HL-60 (cell line): ENCODE data around the gene RBFOX1.

Experiments
- GABPA ChIP-seq: IDR thresholded peaks from 2 replicates; pipeline ENCODE4 v1.6.1; 2012; ENCODE audit warnings: low read depth
- POLR2AphosphoS5 ChIP-seq: IDR thresholded peaks from 2 replicates; pipeline ENCODE4 v1.6.1; 2012; ENCODE audit warnings: low read depth
- SPI1 ChIP-seq: IDR thresholded peaks from 2 replicates; pipeline ENCODE4 v1.6.1; 2012; ENCODE audit warnings: low read depth, mild to moderate bottlenecking, borderline replicate concordance
- TF ChIP-seq, protein P1 (sequence below): IDR thresholded peaks from one replicate; pipeline ENCODE4 v1.5.1; 2011; ENCODE audit warnings: low read length, control low read depth, inconsistent platforms; ENCODE audit not compliant: insufficient read depth
- TF ChIP-seq, protein P2 (sequence below): IDR thresholded peaks from 2 replicates; pipeline ENCODE4 v1.6.1; 2012; ENCODE audit warnings: low read depth; ENCODE audit not compliant: insufficient replicate concordance

DNA sequence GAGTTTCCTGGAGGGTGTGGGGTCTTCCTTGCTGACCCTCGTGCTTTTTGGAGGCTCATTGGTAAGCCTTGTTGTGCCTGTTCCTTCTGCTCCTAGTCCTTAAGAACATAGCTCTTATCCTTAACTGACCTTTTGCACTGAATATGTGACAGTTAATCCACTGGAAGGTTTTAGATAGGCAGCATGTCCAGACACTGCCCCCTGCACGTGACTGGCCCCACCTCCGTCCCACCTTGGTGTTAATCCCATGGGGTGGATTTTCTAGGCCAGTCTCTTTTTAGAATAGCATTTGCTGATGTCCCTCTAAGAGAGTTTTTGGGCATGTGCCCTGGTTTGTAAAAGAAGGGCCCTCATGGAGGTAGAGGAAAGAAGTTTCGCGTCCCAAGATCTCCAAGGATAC, 58.3 kb downstream of the RBFOX1 start:
- TF ChIP-seq, protein P1, sequence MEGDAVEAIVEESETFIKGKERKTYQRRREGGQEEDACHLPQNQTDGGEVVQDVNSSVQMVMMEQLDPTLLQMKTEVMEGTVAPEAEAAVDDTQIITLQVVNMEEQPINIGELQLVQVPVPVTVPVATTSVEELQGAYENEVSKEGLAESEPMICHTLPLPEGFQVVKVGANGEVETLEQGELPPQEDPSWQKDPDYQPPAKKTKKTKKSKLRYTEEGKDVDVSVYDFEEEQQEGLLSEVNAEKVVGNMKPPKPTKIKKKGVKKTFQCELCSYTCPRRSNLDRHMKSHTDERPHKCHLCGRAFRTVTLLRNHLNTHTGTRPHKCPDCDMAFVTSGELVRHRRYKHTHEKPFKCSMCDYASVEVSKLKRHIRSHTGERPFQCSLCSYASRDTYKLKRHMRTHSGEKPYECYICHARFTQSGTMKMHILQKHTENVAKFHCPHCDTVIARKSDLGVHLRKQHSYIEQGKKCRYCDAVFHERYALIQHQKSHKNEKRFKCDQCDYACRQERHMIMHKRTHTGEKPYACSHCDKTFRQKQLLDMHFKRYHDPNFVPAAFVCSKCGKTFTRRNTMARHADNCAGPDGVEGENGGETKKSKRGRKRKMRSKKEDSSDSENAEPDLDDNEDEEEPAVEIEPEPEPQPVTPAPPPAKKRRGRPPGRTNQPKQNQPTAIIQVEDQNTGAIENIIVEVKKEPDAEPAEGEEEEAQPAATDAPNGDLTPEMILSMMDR: no peak
- TF ChIP-seq, protein P2, sequence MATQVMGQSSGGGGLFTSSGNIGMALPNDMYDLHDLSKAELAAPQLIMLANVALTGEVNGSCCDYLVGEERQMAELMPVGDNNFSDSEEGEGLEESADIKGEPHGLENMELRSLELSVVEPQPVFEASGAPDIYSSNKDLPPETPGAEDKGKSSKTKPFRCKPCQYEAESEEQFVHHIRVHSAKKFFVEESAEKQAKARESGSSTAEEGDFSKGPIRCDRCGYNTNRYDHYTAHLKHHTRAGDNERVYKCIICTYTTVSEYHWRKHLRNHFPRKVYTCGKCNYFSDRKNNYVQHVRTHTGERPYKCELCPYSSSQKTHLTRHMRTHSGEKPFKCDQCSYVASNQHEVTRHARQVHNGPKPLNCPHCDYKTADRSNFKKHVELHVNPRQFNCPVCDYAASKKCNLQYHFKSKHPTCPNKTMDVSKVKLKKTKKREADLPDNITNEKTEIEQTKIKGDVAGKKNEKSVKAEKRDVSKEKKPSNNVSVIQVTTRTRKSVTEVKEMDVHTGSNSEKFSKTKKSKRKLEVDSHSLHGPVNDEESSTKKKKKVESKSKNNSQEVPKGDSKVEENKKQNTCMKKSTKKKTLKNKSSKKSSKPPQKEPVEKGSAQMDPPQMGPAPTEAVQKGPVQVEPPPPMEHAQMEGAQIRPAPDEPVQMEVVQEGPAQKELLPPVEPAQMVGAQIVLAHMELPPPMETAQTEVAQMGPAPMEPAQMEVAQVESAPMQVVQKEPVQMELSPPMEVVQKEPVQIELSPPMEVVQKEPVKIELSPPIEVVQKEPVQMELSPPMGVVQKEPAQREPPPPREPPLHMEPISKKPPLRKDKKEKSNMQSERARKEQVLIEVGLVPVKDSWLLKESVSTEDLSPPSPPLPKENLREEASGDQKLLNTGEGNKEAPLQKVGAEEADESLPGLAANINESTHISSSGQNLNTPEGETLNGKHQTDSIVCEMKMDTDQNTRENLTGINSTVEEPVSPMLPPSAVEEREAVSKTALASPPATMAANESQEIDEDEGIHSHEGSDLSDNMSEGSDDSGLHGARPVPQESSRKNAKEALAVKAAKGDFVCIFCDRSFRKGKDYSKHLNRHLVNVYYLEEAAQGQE: no peak
- TF ChIP-seq GABPA (no peak), POLR2AphosphoS5 (no peak), SPI1 (no peak)
